ENCODE data around the gene EVL.

DNA sequence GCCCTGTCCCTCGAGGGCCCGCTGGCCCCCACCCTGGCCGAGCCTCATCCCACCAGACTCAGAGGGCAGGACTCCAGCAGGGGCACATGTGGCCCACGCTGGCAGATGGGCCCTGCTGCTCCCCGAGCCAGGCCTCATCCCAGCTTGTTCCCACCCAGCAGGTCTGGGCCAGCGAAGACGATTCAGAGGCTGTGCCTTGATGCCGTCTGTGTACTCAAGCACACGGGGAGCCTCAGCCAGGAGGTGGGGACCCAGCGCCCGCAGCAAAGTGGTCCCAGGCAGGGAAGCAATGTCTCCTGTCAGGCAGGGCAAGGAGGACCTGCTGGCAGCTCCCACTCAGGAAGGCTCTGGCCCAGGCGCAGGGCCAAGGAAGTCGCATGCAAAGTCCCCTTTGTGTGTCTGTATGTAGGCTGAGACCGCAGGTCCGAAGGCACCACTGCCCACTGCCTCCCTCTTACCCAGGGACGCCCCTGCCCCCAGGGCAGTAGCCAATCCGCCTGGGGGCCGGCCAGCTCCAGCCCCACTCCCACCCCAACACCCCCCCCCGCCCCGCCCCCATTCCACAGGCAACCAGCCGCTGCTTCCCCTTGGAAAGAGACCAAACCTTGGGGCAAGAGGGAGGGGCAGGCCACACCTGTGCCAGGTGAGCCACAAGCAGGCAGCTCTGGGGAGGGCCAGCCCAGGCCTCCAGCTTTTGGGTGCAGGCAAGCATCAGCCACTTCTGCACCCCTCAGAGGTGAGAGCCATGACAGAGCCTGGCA lies 84.8 kb downstream of the EVL start:
- no peak for TF ChIP-seq GATA2 (IDR thresholded peaks at IDR 0.05; ENCODE audit: low read depth, low read length)
- no peak for TF ChIP-seq GATA3 (IDR thresholded peaks at IDR 0.05; ENCODE audit: low read depth, low read length)
